Kidney (tissue), 14 donors: Measurements from ENCODE around the gene EPB41L5. TPM values are rescaled to one million over a fixed set of nuclear protein-coding genes. Genes with fewer than 3 reads are reported as not detected.
"Not testable (repeated sequence)": the region's sequence is repeated elsewhere in the genome, so short reads cannot be mapped to it uniquely, and the experiment has no call there.

Experiments
- DNase-seq, 5 donors: peaks; one replicate each; pipeline ENCODE4 v3.0.0-alpha.2; 2013 to 2020
- FAIRE-seq: peaks from 2 replicates; lab custom pipeline; 2012; peaks lifted over from hg19 to GRCh38; lab: Jason Lieb, UNC
- H3K27ac ChIP-seq, 2 donors: one replicate each; pipeline ENCODE4 v1.7.0; 2013; ENCODE audit warnings: low read depth in 2 of 2, low read length in 2 of 2, inconsistent platforms in 1 of 2
- H3K27me3 ChIP-seq: one replicate; pipeline ENCODE4 v1.7.1; 2013; ENCODE audit warnings: low read length, inconsistent platforms; ENCODE audit not compliant: control insufficient read depth, insufficient read depth
- H3K36me3 ChIP-seq, 3 donors: one replicate each; pipeline versions ENCODE4 v1.7.0 to v1.7.1; 2013; ENCODE audit warnings: low read length in 3 of 3, control low read depth in 1 of 3, inconsistent platforms in 1 of 3; ENCODE audit not compliant: insufficient read depth in 3 of 3, control insufficient read depth in 2 of 3
- H3K4me1 ChIP-seq, 3 donors: one replicate each; pipeline versions ENCODE4 v1.7.0 to v1.7.1; 2013; ENCODE audit warnings: low read length in 3 of 3, inconsistent platforms in 1 of 3, low read depth in 1 of 3; ENCODE audit not compliant: control insufficient read depth in 2 of 3, insufficient read depth in 2 of 3
- H3K4me3 ChIP-seq, 3 donors: one replicate each; pipeline versions ENCODE4 v1.7.0 to v1.8.1; 2013; ENCODE audit warnings: low read length in 3 of 3, control low read depth in 1 of 3, inconsistent platforms in 1 of 3
- H3K9ac ChIP-seq, 3 donors: one replicate each; pipeline versions ENCODE4 v1.7.0 to v1.7.1; 2013; ENCODE audit warnings: low read length in 3 of 3, control low read depth in 1 of 3, inconsistent platforms in 1 of 3
- H3K9me3 ChIP-seq, 3 donors: one replicate each; pipeline versions ENCODE4 v1.7.0 to v1.7.1; 2013; ENCODE audit warnings: low read length in 3 of 3, control low read depth in 1 of 3, inconsistent platforms in 1 of 3; ENCODE audit not compliant: control insufficient read depth in 2 of 3, insufficient read depth in 1 of 3
- intact Hi-C: fragments of 100-400 bp; cut with DNase I; formaldehyde crosslinking; loops from one replicate; pipeline ENCODE4 v1.11.1; 2022
- polyA plus RNA-seq: library from polyadenylated mRNA; stranded (reverse); fragments of 350-450 nt; fragmentation: Illumina TruSeq; extraction: RNeasy Lipid Tissue Mini Kit (QIAGEN cat#74804); gene quantifications from one replicate; pipeline ENCODE4 v1.2.3, GENCODE V29; 2014; ENCODE audit warnings: low read depth, low replicate concordance; ENCODE audit not compliant: insufficient read depth
- total RNA-seq: library from RNA; stranded (reverse); fragmentation: NEBNext Ultra II Directional; extraction: Animal tissue kit (Norgen Biotek cat#: 25700); gene quantifications from one replicate; pipeline ENCODE4 v1.2.1, GENCODE V29; 2021
- TF ChIP-seq, protein P1 (sequence below): IDR thresholded peaks from 3 replicates; pipeline ENCODE4 v1.5.1; 2012; ENCODE audit warnings: mild to moderate bottlenecking, moderate library complexity, borderline replicate concordance; ENCODE audit not compliant: insufficient read depth; ENCODE audit errors: extremely low read depth
- donor health status: control.
- donor health status: control.
- donor health status: control.
- donor health status: control.
- donor health status: control.
- donor health status: DM: yes; HTN: yes; CAD: no.
- donor health status: Normal renal cell carcinoma (clear cell type).

EPB41L5 gene
- total and polyA plus RNA-seq, 2 donors from 2014 or later: 28.2 to 49.4 TPM

DNA sequence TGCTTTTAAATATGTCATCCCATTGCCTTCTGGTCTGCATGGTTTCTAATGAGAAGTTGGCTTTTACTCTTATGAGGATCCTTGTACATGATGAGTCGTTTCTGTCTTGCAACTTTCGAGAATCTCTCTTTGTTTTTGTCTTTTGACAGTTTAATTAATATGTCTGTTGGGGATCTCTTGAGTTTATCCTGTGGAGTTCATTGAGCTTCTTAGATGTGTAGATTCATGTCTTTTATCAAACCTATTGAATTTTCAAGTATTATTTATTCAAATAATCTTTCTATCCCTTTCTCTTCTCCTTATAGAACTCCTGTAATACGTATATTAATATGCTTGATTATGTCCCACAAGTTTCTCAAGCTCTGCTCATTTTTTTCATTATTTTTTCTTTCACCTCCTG lies 142.4 kb downstream of the EPB41L5 start:
- Histone ChIP-seq H3K36me3 (peaks cover 3 to 10% (median 6%) of the 10 kb centered on the region in 3 donors), H3K9me3 (peaks cover 0 to 2% (median 0%) of the 10 kb centered on the region in 3 donors), H3K4me1 (no peaks in the 10 kb centered on the region), H3K9ac (no peak overlapping the region), H3K27ac (no peak overlapping the region), H3K27me3 (no peaks in the 10 kb centered on the region), H3K4me3 (no peak overlapping the region)
- intact Hi-C loops: no loop called here
- FAIRE-seq (no peak), DNase-seq (no peak)
- TF ChIP-seq, protein P1, sequence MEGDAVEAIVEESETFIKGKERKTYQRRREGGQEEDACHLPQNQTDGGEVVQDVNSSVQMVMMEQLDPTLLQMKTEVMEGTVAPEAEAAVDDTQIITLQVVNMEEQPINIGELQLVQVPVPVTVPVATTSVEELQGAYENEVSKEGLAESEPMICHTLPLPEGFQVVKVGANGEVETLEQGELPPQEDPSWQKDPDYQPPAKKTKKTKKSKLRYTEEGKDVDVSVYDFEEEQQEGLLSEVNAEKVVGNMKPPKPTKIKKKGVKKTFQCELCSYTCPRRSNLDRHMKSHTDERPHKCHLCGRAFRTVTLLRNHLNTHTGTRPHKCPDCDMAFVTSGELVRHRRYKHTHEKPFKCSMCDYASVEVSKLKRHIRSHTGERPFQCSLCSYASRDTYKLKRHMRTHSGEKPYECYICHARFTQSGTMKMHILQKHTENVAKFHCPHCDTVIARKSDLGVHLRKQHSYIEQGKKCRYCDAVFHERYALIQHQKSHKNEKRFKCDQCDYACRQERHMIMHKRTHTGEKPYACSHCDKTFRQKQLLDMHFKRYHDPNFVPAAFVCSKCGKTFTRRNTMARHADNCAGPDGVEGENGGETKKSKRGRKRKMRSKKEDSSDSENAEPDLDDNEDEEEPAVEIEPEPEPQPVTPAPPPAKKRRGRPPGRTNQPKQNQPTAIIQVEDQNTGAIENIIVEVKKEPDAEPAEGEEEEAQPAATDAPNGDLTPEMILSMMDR: no peak

DNA sequence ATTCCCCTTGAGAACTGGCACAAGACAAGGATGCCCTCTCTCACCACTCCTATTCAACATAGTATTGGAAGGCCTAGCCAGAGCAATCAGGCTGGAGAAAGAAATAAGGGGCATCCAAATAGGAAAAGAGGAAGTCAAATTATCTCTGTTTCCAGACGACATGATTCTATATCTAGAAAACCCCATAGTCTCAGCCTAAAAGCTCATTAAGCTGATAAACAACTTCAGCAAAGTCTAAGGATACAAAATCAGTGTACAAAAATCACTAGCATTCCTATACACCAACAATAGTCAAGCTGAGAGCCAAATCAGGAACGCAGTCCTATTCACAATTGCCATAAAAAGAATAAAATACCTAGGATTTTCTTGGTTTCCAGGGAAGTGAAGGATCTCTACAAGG lies 145.8 kb downstream of the EPB41L5 start:
- not testable (repeated sequence) for FAIRE-seq

GRCh38 chr2:120161190-120161589 lies 148.3 kb downstream of the EPB41L5 start:
- FAIRE-seq (no peak), DNase-seq (no peak)
- Histone ChIP-seq H3K27me3 (no peaks in the 10 kb centered on the region), H3K9ac (no peak overlapping the region), H3K27ac (no peak overlapping the region), H3K9me3 (no peaks in the 10 kb centered on the region), H3K4me1 (no peaks in the 10 kb centered on the region), H3K4me3 (no peak overlapping the region), H3K36me3 (peaks cover 4 to 8% (median 4%) of the 10 kb centered on the region in 3 donors)
- TF ChIP-seq, protein P1: no peak
- intact Hi-C loops: no loop called here

More for the DNA sequence above, 145.8 kb downstream of the EPB41L5 start:
- H3K4me3 ChIP-seq, H3K27ac ChIP-seq, H3K9ac ChIP-seq, DNase-seq, intact Hi-C loops, H3K36me3 ChIP-seq, H3K4me1 ChIP-seq, H3K9me3 ChIP-seq, H3K27me3 ChIP-seq: not testable (repeated sequence)

DNA sequence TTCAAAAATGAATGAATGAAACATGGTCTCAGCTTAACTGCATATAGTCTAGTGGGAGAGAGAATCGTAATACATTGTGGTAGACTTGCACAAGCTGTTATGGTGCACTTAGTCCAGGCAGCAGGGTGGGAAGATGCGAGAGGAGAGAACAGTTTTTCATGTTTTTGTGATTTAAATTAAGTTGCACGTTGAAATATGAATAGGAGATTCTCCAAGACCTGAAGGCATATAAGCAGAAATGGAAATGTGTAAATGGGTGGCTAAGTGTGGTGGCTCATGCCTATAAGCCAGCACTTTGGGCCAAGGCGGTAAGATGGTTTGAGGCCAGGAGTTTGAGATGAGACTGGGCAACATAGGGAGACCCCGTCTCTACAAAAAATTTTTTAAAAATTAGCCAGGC lies 149.8 kb downstream of the EPB41L5 start:
- Histone ChIP-seq H3K36me3 (peaks cover 2 to 8% (median 3%) of the 10 kb centered on the region in 3 donors), H3K4me1 (no peaks in the 10 kb centered on the region), H3K9me3 (no peaks in the 10 kb centered on the region), H3K9ac (no peak overlapping the region), H3K27me3 (no peaks in the 10 kb centered on the region), H3K4me3 (no peak overlapping the region), H3K27ac (no peak overlapping the region)
- TF ChIP-seq, protein P1: no peak
- intact Hi-C loops: no loop called here
- DNase-seq (no peak), FAIRE-seq (no peak)
